HG03097 (cell line): Measurements from ENCODE around the gene MAGI2.

Experiments
- ATAC-seq: cut with Tn5 transposase; IDR thresholded peaks from one replicate; pipeline ENCODE4 v1.9.1; 2021; ENCODE audit not compliant: unreplicated experiment, low FRiP score

The MAGI2 gene

DNA sequence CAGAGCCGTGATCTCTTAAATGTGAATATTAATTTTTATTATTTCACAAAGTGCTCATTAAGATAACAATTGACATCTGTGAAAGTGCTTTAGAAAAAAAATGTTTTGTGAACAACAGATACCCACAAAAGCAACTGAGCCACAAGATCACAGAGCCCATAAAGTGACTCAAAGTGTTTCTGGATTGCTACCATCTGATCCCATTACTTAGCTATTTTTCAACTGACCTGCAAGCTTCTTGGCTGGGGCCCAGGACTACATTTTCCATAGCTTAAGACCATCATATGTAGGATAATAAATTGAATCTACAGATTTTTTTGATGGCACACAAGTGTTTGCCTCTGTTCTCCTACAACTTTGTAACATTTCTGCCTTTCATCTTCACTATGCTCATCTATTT lies 980.4 kb downstream of the MAGI2 start:
- ATAC-seq = no peak

- no peak for ATAC-seq
Measured at GRCh38 chr7:78472519-78472918, 980.9 kb downstream of the MAGI2 start.

- no peak for ATAC-seq
Measured at GRCh38 chr7:78465894-78466293, 987.6 kb downstream of the MAGI2 start.

DNA sequence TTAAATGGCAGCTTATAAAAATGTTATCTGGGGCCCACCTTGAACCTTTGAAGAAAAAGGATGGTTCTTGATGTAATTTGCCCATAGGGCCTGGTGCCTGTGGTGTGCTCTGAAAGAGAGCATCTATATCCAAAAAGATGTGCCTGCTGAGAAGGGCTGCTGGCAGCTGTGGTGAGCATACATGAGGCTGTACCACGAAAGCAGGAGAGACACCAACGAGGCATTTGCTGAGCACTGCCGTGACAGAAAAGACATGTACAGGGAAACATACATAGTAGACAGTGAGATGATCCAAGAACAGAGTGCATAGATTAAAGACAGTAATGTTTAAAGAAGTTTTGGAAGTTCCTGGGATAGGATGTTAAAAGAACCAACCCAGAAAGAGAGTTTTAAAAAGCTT lies 990.4 kb downstream of the MAGI2 start:
- no peak for ATAC-seq

DNA sequence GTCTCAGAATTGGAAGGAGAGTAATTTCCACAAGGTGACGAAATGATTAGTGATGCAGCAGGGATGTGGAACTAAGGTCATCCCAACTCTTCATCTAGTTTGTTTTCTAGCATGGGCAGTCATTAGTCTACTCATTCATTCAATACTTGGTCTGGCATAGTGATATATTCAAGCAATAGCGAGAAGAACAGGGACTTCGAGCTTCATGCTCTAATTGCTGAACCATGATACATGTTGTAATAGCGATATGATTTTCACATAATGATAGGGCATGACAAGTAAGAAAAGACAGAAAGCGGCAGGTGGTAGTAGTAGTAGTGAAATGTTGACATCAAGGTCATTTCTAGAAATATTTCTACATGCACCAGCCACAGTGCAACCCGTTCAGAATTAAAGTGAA lies 1002.8 kb downstream of the MAGI2 start:
- ATAC-seq = no peak

GRCh38 chr7:78448911-78449310 lies 1004.6 kb downstream of the MAGI2 start:
- no peak for ATAC-seq

DNA sequence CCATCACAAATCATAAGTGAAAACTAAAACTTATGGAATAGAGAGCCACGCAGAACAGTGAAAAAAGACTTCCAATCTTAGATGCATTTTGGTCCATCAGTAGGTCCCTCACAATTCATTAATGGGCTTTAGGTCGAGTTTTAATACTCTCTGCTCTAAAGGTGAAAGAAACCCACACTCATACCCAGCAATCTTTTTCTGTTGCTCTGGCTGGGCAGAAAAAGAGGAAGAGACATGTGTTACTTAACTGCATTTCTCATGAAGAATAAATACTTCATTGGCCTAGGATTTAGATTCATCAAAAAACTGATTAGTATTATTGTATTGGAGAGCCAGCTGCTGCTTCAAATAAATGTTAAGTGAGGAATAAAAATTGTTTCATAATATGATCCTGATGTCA lies 1009.2 kb downstream of the MAGI2 start:
- no peak for ATAC-seq

GRCh38 chr7:78443811-78444210 lies 1009.7 kb downstream of the MAGI2 start:
- no peak for ATAC-seq

DNA sequence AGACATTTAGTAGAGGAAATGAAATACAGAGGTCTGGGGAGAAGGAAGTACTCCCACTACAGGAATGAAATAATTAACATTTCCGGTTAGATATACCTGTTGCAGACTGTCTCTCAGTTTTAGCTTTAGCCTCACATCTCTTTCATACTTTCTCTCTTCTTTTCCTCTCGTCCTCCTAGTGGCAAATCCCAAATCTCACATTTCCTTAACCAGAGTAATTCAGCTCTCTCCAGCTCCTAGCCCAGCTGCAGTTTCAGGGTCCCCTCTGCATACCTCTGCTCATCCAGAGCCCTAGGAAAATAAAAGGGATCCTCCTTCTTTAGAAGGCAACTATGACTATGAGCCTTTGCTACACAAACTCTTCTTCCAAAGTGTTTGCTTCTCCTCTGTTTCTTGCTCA lies 1011.7 kb downstream of the MAGI2 start:
- no peak for ATAC-seq

DNA sequence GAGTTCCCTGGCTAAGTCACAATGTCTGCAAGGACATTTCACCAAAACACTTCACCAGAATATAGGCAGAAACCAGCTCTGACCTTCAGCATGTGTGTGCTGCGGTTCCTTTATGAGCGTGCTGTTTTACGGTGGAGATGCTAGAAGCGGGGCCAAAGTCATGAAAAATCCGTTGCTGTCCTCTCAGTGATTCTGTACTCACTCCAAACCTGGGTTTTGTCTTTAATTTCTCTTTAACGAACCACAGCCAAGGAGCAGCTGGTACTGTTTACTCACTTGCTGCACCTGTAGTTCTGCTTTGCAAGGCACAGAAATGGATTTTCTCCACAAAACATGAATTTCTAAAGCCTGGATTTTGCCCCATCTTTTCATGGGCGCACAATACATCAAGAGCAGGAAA lies 1015.0 kb downstream of the MAGI2 start:
- no peak for ATAC-seq

DNA sequence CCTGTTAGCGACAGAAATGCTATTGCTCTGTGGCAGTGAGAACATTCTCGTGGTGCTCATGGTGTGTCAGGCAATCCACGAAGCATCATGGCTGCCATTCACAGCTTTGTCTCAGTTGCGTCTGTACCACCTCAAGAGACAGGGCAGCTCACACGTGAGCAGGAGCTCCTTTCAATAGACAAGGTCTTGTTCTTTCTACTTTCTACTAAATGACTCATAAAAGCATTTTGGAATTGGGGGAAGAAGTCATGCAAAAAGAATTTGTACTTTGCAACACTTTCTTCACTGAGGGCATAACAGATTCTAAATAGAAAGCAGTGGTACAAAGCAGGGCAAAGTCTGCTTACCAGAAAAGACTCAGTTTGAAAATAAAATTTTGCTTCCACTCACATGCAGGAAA lies 1016.3 kb downstream of the MAGI2 start:
- no peak for ATAC-seq

GRCh38 chr7:78435355-78435754 lies 1018.1 kb downstream of the MAGI2 start:
- no peak for ATAC-seq

GRCh38 chr7:78434281-78434680 lies 1019.2 kb downstream of the MAGI2 start:
- ATAC-seq = no peak

DNA sequence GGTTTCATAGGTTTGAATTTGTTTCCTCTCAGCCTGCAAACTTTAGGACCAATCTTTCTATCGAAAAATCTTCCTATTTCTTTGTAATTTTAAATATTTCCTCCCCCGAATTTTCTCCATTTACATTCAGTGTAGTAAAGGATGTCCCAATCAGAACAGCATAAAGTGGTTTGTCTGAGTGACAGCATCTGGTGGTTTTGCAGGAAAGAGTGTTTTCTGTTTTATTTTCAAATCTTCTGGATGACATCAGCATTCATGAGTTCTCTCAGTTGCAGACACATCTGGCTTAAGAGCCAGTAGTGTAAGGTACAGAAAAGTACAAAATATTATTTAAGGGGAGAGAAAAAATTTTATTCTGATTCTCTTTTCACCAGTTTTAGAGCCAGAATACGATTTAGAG lies 1020.0 kb downstream of the MAGI2 start:
- ATAC-seq = no peak

- no peak for ATAC-seq
Measured at GRCh38 chr7:78429878-78430277, 1023.6 kb downstream of the MAGI2 start.

DNA sequence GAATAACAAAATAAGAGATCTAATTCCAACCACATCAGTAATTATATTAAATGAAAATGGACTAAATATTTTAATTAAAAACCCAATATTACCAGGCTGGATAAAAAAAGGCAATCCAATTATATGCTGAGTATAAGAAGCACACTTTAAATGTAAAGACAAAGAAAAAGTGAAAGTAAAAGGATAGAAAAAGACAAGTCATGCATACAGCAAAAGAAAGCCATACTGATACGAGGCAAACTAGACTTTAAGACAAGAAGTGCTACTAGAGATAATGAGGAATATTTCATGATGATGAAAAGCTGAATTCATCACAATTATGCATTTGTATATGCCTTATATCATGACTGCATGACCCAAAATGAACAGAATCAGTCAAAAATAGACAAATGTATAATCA lies 1026.3 kb downstream of the MAGI2 start:
- no peak for ATAC-seq

DNA sequence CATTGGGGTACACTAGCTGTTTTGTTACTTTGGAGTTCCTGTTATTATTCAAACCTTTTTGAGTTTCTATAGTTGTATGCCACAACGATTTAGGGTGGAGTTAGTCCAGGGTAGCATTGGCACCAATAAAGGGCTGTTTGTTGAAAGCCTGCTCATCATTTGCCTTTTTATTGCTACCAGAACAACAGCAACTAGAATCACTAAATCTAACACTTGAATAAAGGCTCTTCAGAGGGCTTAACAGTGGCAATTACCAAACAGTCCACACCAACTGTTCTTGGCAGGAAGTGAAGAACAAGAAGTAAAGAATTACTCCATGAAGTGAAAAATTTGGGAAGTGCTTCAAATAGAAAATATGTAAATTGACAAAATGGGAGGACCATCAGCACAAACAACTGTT lies 1033.5 kb downstream of the MAGI2 start:
- no peak for ATAC-seq

- no peak for ATAC-seq
Measured at GRCh38 chr7:78417180-78417853, 1036.2 kb downstream of the MAGI2 start.

GRCh38 chr7:78413568-78413967 lies 1039.9 kb downstream of the MAGI2 start:
- ATAC-seq = no peak

GRCh38 chr7:78412216-78412858 lies 1041.1 kb downstream of the MAGI2 start:
- ATAC-seq = no peak

GRCh38 chr7:78407031-78407430 lies 1046.4 kb downstream of the MAGI2 start:
- no peak for ATAC-seq

DNA sequence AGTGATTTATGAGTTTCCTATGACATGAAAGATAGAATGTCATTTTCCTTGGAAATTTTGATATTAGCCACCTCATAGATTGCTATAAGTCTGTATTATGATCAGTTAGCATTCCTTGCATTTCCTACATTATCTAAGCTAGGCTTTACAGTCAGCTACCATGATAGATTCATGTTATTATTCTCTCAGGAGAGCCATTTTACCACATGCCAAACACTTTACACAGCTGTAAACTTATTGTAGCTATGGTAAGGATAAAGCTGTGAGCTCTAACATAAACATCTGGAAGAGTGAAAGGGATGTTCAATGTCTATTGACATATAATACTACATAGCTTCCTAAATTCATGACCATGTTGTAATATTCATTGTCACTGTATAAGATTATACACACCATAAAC lies 1046.9 kb downstream of the MAGI2 start:
- ATAC-seq = no peak

GRCh38 chr7:78402096-78402495 lies 1051.4 kb downstream of the MAGI2 start:
- no peak for ATAC-seq
